NCI-H345 treated with DMSO at 0.1 percent for 48 hours (cell line): ENCODE data around the gene CPA3.

Experiments
- DNase-seq: peaks from one replicate; lab custom pipeline; 2025; ENCODE audit not compliant: unreplicated experiment; lab: John Stamatoyannopoulos, UW

CPA3 gene

GRCh38 chr3:148857316-148857715 is 7.8 kb upstream of the CPA3 start:
- DNase-seq = no peak

- DNase-seq = no peak
These were observed 3.7 kb upstream of the CPA3 start for GRCh38 chr3:148861277-148861869.

- DNase-seq = no peak
These were observed 1.8 kb upstream of the CPA3 start for GRCh38 chr3:148863297-148863696.

GRCh38 chr3:148863814-148864213 is 1.3 kb upstream of the CPA3 start:
- no peak for DNase-seq

GRCh38 chr3:148866261-148866660 is 1.2 kb downstream of the CPA3 start:
- DNase-seq = no peak

- DNase-seq = no peak
These were observed 8.3 kb downstream of the CPA3 start for GRCh38 chr3:148873270-148873927.

- no peak for DNase-seq
These were observed 8.9 kb downstream of the CPA3 start for GRCh38 chr3:148873977-148874376.

- no peak for DNase-seq
These were observed 13.0 kb downstream of the CPA3 start for GRCh38 chr3:148878095-148878494.

- DNase-seq = no peak
These were observed 14.2 kb downstream of the CPA3 start for GRCh38 chr3:148879256-148879655.

- DNase-seq = no peak
These were observed 15.6 kb downstream of the CPA3 start for GRCh38 chr3:148880681-148881080.

- DNase-seq = no peak
These were observed 16.2 kb downstream of the CPA3 start for GRCh38 chr3:148881286-148881685.

- no peak for DNase-seq
These were observed 17.2 kb downstream of the CPA3 start for GRCh38 chr3:148882288-148882687.

GRCh38 chr3:148883163-148883562 is 18.1 kb downstream of the CPA3 start:
- DNase-seq = no peak

GRCh38 chr3:148884261-148884660 is 19.2 kb downstream of the CPA3 start:
- no peak for DNase-seq

GRCh38 chr3:148889828-148890227 is 24.7 kb downstream of the CPA3 start:
- no peak for DNase-seq

GRCh38 chr3:148896062-148896461 is 31.0 kb downstream of the CPA3 start:
- DNase-seq = no peak

GRCh38 chr3:148901987-148902791 is 37.1 kb downstream of the CPA3 start:
- DNase-seq = no peak

- no peak for DNase-seq
These were observed 37.9 kb downstream of the CPA3 start for GRCh38 chr3:148903022-148903442.

GRCh38 chr3:148903941-148904340 is 38.8 kb downstream of the CPA3 start:
- no peak for DNase-seq

GRCh38 chr3:148906667-148907066 is 41.6 kb downstream of the CPA3 start:
- no peak for DNase-seq

- no peak for DNase-seq
These were observed 46.1 kb downstream of the CPA3 start for GRCh38 chr3:148911173-148911572.

- no peak for DNase-seq
These were observed 46.5 kb downstream of the CPA3 start for GRCh38 chr3:148911592-148911991.
